Limb (tissue), 2 donors: ENCODE measurements around the gene BANK1.
A peak's percentile ranks its signal among the peaks of the same experiment; 100 is the strongest.

Experiments
- DNase-seq, 2 donors: peaks; one replicate each; pipeline ENCODE4 v3.0.0-alpha.2; 2016; ENCODE audit errors: extremely low spot score in 2 of 2

The BANK1 gene, protein sequence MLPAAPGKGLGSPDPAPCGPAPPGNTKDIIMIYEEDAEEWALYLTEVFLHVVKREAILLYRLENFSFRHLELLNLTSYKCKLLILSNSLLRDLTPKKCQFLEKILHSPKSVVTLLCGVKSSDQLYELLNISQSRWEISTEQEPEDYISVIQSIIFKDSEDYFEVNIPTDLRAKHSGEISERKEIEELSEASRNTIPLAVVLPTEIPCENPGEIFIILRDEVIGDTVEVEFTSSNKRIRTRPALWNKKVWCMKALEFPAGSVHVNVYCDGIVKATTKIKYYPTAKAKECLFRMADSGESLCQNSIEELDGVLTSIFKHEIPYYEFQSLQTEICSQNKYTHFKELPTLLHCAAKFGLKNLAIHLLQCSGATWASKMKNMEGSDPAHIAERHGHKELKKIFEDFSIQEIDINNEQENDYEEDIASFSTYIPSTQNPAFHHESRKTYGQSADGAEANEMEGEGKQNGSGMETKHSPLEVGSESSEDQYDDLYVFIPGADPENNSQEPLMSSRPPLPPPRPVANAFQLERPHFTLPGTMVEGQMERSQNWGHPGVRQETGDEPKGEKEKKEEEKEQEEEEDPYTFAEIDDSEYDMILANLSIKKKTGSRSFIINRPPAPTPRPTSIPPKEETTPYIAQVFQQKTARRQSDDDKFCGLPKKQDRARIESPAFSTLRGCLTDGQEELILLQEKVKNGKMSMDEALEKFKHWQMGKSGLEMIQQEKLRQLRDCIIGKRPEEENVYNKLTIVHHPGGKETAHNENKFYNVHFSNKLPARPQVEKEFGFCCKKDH

DNA sequence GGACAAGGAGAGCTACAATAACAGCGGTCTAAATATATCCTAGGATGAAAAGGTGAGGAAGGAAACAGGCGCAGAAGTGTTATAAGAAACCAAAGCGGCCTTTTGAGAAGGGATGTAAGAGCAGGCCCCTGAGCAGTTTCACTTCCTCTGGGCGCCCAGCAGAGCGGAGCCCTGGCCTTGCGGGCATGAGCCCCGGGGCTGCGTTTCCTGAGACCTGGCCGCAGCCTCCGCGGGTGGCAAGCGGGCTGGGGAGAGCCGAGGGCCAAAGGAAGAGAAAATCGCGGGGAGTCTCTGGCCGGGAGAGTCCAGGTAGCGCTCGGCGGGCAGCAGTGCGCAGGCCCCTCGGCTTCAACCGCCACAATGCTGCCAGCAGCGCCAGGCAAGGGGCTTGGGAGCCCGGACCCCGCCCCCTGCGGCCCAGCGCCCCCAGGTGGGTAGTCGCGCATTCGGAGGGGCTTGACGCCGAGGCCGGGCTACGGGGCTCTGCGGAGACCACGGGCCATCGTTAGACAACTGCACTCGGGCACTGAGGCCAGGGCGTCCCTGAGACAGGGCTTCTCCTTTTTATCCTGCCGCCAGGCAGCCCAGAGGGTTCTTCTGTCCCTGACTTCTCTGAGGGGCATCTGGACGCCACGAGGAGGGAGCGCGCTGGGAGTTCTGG is at the start of gene BANK1:
Gene BANK1, plus strand, starts transcription at position 210 of the 661 bp plus-strand sequence. Its CDS starts 151 bp downstream, at position 361.
- DNase-seq, result peak; percentile 30 to 78

DNA sequence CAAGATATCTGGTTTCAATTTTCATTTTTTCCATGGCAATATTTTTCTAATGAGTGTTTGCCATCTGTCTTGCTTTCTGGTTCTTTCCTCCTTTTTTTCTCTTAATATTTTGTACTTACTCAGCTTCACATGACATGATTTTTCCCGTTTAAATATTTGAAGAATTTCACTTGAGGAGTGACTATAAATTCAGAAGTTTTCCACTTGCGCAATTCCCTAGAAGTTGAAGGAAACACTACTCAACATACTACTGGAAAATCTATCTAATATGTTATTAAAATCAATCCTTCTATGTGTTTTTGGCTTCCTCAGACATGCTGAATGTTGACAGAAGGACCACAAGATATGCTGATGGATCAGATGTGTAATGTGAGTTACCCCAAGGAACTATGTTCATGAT is 36.8 kb upstream of the BANK1 start:
- DNase-seq, result peak in 1 of 2 donors; percentile 4

DNA sequence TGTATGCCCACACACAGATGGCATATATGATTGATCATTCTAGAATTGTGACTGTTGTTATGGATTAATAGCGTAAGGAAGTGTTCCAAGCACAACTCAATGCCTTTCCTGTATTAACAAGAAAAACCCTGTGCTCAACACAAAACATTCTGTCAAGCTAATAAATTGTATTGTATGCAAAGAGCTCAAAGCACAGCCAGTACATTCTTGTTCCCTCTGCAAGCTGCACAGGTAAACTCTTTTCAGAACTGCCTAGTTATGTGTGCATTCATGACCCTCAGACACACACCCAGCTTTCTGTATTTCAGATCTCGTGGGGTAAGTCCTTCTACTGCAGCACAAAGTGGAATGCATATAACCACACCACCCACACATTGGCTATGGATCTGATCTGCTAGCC is 34.3 kb upstream of the BANK1 start:
- DNase-seq, result no peak

DNA sequence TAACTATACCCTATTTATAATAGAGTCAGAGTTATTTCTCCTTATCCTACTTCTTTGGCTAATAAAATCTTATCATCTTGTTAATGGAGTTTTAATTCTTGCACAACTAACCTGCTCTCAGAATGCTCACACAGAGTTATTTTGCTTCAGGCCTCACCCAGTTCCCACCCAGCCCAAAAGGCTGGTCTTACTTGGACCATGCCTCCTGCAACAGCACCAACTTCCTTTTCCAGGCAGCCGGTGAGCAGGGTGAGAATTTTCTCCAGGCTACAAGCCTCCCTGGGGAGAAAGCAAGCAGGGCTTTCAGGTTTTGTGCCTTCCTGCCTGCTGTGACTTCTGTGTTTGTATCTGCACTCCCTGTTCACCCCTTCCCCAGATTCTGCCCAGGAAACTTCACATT is 29.1 kb upstream of the BANK1 start:
- DNase-seq, result no peak

DNA sequence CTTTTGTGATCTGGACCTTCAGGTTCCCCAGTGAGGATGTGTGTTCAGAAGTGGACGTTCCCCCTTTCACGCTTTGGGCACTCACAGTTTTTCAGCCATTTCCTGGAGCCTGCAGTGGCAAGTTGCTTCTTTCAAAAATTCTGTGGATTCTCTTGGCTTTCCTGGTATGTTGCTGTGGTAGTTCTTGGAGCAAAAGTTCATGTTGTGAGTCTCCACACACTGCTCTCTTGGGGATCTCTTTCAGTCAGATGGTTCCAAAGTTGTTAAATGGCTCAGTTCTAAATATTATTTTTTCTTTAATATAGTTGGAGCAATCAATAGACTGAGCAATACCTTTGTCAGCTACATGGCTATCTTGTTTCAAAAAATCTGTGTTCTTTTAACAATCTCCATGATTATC is 28.5 kb upstream of the BANK1 start:
- DNase-seq, result no peak

DNA sequence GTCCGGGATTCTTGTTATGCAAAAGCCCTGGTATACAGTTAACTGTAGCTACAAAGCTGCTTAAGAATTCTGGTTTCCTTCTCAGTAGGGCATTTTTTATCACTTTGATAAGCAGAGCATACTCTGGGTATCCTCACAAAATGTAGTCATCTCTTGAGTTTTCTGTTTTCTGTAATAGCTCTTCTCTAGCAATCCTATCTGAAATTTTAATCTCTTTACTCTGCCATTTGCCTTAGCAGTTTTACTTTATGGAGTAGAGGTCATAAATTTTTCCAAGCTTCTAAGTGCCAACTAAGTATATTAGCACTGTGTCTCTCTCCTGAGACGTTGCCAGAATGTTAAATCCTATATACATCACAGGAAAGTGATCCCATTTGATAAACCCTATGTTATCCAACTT is 28.0 kb upstream of the BANK1 start:
- DNase-seq, result no peak

DNA sequence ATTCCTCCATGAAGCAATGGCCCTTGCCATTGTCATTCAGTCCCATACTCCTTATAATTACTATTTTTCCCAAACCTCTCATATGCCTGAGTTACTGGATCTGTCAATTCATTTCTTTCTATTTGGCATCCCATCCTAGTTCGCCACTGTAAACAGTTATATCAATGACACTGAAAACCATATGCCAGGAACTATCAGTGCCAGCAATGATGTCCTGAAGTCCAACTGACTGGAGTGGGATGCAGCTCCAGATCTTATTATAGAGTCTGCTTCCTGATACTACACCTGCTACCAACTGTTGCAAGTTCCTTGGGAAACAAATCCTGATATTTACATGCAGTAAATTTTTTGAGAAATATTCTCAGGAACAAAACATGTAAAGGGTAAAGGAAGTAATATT is 27.0 kb upstream of the BANK1 start:
- no peak for DNase-seq

DNA sequence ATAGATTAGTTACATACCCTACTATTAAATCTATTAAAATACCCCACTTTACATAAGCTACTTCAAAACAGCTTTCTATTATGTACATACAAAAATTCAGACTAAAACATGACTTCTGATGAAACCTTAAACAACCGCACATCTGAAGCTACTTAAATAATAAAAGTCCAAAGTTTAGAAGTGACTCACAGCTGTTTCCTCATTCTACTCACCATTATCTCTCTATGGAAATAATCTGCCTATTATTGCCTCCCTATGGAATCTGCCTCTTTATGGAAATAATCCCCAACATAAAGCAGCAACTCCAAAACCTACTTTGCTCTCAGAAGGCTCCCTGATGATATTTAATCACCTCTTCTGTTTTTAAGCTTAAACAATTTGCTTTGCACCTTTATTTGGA is 15.7 kb upstream of the BANK1 start:
- no peak for DNase-seq

DNA sequence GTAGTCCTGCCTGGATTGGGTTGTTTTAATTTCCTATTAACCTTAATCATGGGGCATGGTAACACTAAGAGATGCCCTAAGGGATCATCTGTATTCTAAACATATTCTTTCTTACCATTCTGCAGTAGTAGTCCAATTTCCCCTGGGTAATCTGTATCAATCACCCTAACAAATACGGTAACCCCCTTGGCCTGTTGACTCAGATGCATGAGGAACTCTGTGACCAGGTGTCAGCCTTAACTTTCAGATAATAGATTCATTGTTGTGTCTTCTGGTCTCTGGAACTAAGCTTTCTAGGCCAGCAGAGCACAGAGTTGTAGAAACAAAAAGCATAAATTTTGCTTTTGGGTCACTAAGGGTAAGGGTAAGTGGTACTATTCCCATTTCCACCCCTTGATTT is 13.1 kb upstream of the BANK1 start:
- DNase-seq, result no peak

DNA sequence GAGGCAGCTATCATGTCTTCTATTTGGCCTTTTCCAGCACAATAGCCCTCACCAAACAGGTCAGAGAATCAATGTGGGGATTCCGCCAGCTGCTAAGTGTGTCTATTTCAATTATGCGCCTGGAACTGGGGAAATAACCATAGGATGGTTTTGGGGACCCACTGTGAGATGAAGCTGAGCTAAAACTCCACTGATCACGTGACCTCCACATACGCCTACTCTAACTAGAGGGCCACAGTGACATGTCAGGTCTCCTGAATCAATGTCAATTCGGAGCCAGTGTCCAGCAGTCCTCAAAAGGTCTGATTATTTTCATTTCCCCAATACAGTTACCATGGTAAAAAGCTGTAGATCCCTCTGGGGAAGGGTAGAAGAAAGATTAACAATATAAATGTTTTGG is 10.2 kb upstream of the BANK1 start:
- DNase-seq, result no peak

DNA sequence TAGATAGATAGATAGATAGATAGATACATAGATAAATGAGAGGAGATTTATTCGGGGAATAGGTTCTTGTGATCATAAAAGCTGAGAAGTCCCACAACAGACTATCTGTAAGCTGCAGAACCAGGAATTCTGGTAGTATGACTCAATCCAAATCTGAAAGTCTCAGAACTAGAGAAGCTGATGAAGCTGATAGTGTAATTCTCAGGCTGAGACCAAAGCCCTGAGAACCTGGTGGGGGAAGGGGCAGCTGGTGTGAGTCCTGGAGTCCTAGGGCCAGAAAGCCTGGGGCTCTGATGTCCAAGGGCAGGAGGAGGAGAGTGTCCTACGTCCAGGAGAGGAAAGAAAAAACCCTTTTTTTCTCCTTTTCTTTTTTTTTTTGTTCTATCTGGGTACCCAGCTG is 8.0 kb upstream of the BANK1 start:
- DNase-seq, result no peak

DNA sequence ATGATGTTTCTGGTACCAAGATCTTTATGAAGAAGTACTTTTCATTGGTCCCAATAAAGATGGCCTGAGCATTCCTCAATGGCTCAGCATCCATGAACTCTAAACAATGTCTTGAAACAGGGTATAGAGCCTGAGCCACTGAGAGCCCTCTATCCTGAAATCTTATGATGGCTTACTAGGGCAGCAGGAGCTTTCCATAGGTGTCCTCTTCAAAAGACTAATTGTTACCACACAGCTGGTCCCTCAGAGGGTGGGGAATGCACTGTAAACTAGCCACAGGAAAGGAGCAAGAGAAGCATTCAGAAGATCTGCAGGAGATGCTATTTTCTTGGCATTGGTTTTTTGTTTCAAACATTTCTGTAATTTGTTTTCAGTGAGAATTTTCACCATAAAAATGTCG is 5.6 kb upstream of the BANK1 start:
- no peak for DNase-seq

DNA sequence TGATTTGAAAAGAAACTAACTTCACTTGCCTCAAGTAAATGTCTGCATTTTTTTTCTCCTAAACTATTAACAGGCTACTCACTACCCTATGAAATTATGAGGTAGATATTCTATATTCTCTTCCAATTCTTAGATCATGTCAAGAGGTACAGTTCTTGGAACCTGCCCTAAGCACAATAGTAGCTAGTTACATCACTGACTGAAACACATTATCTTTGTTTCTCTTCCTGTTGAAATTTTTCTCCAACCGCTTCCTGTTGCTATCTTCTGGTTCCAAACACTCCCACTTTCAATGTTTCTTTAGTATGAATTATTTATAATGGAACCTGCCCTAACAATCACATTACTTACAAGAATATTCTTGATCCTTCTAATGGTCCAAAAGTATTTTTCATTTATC is 5.0 kb upstream of the BANK1 start:
- no peak for DNase-seq

DNA sequence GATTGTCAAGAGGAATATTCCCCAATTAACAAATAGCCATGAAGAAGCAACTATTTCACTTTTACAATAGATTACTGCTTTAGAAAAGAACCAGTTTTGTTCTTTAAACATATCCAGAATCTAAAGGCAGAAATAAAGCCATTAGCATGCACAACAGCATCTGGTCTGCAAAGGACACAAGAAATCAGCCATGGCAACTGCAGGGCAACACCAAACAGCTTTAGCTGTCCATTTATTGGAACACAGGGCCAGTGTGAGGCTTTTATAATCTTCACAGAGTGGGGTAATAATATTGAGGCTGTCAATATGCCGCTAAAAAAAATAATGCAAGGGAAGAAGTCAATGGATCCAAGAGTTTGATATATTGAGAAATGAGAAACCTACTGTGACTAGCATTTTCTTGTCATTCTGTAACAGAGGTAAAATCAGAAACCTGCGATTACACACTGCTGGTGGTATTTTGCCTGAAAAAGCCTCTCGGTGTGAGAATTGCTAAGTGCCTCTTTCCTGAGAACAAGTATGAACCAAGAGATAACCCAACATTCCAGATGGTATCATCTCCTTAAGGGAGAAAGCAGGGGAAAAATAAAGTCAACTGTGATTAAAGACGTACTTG is 2.7 kb upstream of the BANK1 start:
- no peak for DNase-seq

DNA sequence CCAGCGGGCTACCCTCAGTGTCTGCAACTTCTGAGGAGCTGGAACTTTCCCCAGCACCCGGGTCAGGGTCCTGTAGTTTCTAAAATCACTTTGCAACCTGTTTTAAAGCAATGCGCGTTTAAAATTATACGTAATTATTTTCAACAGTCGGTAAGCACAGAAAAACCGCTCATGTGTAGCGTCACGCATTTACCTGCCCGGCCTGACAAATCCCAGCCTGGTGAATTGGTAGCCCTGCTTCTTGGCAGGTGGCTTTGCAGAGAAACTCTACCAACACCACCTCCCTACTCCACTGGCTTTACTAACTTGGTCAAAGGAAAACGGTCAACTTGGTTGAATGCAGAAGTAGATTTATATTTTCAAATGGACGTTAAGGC is 640 bp downstream of the BANK1 start:
- no peak for DNase-seq

DNA sequence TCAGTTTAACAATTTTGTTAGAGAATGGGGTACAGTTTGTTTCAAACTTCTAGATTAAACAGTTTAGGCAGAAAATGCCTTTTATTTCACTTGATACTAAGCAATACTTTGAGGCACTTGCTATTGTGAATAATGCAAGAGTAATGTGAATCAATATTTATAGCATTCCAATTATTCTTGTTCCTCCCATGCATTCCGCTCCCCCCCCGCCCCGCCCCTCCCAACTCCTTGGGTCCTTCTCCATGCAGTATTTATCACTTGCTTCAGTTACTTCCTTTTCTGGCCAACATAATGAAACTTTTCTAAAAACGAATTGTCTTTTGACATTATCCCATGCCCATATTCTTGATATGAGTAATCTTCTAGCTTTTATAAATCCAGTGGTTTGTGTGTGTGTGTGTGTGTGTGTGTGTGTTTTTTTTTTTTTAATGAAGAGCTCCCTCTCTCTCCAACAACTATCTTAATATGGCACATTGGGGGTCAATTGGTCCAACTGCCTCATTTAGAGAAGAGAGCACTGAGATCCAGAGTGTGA is 1.6 kb downstream of the BANK1 start:
- no peak for DNase-seq

DNA sequence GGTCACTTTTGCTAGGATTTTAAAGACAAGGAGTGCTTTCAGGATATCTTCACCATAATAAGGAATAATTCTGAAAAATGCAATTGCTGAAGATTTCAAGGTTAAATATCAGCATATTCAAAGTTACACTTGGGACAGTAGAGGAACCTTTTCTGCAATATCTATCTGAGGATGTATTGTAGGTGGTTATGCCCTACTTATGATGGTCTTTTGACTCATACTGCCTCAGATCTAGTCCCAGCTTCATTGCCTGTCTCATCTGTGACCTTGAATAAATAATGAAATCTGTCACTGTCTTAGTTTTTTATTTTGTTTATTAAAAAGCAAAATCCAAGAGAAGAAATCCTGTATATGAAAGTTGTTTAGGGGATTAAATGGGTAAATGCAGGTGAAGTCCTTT is 2.9 kb downstream of the BANK1 start:
- no peak for DNase-seq

DNA sequence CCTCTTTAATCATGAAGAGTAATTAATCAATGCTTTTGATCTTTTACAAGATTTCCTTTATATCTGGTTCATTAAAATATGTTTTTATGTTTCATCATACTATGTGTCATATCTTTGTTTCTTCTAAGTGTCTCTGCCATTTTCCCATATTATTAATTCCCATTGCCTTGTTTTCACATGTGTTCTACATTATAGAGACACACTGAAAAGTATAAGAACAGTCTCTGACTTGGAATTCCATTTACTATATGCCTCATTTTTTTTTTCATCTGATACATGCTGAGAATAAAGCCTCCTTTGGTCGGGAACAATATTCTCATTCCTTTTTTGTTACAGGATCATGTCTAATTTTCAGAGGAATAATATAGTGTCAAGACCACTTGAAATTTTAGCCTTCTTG is 4.3 kb downstream of the BANK1 start:
- DNase-seq, result no peak

DNA sequence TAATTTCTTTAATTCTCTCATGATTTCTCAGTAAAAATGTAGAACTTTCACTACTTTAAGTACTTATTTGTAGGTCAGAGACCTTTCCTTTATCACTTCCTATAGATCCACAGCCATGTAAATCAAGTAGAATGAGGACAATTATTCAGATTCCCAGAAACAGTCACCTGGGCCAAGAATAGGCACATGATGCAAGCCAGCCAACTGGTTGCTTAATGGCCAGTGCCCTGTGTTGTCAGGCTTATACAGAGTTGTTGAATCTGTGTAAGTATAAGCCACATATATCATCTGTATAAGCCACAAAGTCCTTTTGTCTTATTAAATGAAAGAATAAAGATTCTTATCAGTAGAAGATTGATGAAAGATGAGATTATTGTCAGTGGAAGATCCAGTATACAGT is 5.2 kb downstream of the BANK1 start:
- DNase-seq, result no peak

DNA sequence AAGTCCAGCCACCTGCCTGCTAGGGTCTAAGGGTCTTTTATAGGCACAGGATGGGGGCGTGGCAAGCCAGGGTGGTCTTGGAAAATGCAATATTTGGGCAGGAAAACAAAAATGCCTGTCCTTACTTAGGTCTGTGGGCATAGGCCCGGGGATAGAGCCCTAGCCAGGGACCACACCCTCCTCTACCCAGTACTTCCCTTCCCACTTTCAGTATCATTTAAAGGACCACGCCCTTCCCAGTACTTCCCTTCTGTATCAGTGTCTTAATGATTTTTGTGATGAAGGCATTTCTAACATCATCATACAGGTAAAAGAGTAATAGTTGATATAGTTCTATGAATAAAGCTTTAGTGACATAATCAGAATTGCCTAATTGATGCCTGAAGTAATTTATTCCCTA is 11.4 kb downstream of the BANK1 start:
- no peak for DNase-seq

DNA sequence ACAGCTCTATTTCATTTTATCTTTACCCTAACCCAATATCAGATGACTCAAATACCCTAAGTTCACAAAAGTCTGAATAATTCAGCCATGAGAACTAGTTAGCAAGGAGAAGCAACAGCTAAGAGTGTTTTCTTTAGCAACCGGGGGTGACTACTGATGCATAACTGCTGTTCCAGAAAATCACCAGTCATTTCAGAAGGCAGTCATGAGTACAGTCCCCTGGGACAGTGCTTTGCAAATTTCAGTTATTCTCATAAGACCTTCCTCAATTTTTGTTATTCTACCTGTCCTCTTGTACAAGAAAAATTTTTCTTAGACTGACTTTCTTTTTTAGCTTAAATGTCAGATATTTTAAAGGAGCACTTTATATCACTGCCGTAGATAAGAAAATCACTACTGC is 16.4 kb downstream of the BANK1 start:
- DNase-seq, result no peak

DNA sequence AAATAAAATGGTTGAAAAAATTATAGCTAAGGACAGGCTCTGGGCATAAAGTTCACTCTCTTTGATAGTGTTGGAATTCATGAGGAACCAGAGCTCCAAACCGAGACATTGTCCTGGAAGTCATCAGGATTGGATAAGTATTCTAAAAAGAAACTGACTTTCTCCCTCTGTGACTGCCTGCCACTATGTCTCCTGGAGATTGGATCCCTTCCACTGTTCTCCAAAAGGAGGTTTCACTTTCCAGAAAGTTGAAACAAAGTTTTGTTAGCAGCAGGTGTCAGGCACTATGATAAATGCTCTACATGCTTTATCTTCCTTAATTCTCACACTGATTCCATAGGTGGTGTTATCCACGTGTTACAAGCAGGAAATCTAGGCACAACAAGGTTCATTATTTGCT is 16.8 kb downstream of the BANK1 start:
- DNase-seq, result no peak
